Measurements from ENCODE around the gene UBAC1.
"Not testable (repeated sequence)": the region's sequence is repeated elsewhere in the genome, so short reads cannot be mapped to it uniquely, and the experiment has no call there.

Gene UBAC1

GRCh38 chr9:135960411-135961276 is 529 bp downstream of the UBAC1 start:
- no peak for FAIRE-seq
- peak; percentile 25 for DNase-seq (ENCODE audit: low spot score)

DNA sequence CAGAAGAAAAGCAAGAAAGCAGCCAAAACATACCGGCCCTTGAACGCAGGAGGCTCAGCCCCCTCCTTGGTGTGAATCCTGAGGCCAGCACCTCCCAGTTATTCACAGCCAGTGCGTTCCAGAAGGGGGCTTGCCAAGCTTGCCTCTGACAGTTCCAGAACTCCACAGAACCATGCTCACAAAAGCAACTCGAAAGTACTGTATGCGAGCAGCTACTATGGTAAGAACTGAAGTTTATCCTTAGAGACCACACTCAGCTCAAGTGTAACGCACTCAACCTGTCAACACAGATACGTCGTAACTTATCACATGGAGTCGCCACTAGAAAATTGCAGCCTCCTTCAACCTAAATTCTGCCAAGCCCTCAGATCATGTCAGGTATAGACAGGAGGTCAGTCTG is 1.4 kb downstream of the UBAC1 start:
- FAIRE-seq (no peak), DNase-seq (ENCODE audit: low spot score) (no peak)

- no peak for DNase-seq (ENCODE audit: low spot score)
- no peak for FAIRE-seq
Measured at GRCh38 chr9:135958485-135958884, 2.7 kb downstream of the UBAC1 start.

GRCh38 chr9:135957431-135957830 is 3.7 kb downstream of the UBAC1 start:
- FAIRE-seq (no peak), DNase-seq (ENCODE audit: low spot score) (no peak)

- DNase-seq (ENCODE audit: low spot score), result no peak
- no peak for FAIRE-seq
Measured at GRCh38 chr9:135956802-135957174, 4.4 kb downstream of the UBAC1 start.

- DNase-seq (ENCODE audit: low spot score), result no peak
Measured at GRCh38 chr9:135955934-135956801, 5.0 kb downstream of the UBAC1 start.

GRCh38 chr9:135952664-135953206 is 8.4 kb downstream of the UBAC1 start:
- FAIRE-seq, result no peak

More at GRCh38 chr9:135955934-135956801, 5.0 kb downstream of the UBAC1 start:
- FAIRE-seq, result no peak

DNA sequence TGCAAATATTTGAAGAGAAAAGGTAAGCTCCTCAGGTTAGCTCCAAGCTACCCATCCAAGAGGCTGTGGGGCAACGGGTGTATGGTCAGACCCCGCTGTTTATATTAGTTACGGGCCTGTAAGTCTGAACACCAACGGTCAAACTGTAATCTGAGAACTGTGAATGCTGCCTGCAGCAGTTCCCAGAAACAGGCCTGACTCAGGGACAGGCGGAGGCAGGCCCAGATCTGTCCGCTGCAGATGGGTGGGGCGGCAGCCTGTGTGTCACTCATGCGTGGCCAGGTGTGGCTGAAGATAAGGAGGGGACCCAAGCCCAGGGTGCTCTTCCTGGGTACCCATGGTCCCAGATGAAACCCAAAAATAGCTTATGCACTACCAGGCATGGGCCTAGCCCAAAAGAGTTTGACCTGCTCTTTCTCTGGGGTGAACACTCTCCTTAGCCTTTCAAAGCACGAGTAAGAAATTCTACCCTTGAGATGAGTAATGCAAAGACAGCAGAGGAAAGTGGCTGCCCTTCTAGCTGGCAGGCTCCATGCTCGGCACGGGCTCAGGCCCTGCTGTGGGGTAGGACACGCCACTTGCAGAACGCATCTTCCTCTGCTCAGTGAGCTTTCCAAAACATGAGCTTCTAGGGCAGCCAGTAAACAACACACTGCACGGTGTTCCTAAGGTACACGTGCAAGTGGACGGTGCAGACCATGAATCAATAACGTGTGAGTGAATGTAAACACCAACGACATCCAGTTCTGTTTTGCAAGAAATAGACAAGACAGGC is 9.1 kb downstream of the UBAC1 start:
- FAIRE-seq, result no peak

More at GRCh38 chr9:135952664-135953206, 8.4 kb downstream of the UBAC1 start:
- DNase-seq (ENCODE audit: low spot score), result no peak

DNA sequence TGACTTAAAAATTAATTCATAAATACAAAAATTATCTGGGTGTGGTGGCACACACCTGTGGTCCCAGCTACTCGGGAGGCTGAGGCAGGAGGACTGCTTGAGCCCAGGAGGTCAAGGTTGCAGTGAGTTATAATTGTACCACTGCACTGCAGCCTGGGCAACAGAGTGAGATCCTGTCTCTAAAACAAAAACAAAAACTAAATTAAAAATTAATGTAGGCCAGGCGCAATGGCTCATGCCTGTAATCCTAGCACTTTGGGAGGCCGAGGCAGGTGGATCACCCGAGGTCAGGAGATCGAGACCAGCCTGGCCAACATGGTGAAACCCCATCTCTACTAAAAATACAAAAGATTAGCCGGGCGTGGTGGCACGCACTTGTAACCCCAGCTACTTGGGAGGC is 9.9 kb downstream of the UBAC1 start:
- not testable (repeated sequence) for FAIRE-seq; DNase-seq (ENCODE audit: low spot score)

More for the DNA sequence above, 9.1 kb downstream of the UBAC1 start:
- DNase-seq (ENCODE audit: low spot score), result no peak

GRCh38 chr9:135950841-135951240 is 10.3 kb downstream of the UBAC1 start:
- DNase-seq (ENCODE audit: low spot score); FAIRE-seq: not testable (repeated sequence)

DNA sequence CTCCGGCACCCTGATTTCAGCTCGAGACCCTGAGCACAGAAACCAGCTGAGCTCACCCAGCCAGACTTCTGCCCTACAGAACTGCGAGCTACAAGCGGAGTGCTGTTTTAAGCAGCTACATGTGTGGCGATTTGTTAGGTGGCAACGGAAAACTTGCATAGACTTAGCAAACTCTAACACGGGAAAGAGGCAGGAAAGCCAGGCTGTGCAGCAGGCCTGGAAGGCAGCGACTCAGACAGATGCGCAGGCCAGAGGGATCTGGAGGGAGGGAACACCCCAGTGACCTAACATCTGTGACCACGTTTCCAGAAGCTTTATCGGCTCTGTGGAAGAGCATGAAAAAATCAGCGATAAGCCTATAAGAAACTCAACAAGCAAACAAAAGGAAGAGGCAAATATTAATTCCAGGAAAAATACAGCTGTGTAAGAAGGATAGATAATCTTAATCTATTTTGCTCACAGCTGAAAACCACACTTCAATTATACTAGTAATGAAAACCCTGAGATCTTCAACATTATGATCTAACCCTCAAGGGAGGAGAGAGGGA is 11.0 kb downstream of the UBAC1 start:
- FAIRE-seq, result no peak
- no peak for DNase-seq (ENCODE audit: low spot score)

- FAIRE-seq (no peak), DNase-seq (ENCODE audit: low spot score) (no peak)
Measured at GRCh38 chr9:135949501-135950134, 11.6 kb downstream of the UBAC1 start.

GRCh38 chr9:135948968-135949367 is 12.2 kb downstream of the UBAC1 start:
- FAIRE-seq (no peak), DNase-seq (ENCODE audit: low spot score) (no peak)

- DNase-seq (ENCODE audit: low spot score) (no peak), FAIRE-seq (no peak)
Measured at GRCh38 chr9:135948446-135948845, 12.7 kb downstream of the UBAC1 start.

DNA sequence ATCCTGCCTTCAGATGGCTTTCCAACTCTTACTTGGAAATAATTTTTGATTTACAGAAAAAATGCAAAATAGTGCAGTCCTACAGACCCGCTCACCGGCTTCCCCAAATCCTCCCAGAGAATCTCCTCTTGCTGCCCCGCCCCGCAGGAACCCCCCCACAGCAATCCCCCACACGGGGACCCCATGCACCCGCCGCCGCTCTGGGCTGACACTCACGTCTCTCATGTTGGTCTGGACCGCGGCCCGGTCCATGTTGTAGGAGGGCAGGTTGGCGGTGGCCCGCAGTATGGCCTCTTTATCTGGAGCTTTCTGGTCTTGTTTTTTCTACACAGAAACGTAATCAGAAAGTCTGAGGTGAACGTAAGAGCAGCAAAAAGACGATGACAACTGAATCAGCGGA is 13.6 kb downstream of the UBAC1 start:
- FAIRE-seq (no peak), DNase-seq (ENCODE audit: low spot score) (no peak)

DNA sequence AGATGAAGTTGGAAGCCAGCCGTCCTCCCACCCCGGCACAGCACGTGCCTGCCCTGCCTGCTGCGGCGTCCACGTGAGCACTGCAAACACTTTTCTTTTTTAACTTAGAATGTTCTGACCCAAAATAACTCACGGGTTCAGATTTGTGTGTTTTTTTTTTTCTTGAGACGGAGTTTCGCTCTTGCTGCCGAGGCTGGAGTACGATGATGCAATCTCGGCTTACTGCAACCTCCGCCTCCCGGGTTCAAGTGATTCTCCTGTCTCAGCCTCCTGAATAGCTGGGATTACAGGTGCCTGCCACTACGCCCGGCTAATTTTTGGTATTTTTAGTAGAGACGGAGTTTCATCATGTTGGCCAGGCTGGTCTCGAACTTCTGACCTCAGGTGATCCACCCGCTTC is 14.1 kb downstream of the UBAC1 start:
- not testable (repeated sequence) for FAIRE-seq

GRCh38 chr9:135946392-135946994 is 14.7 kb downstream of the UBAC1 start:
- DNase-seq (ENCODE audit: low spot score), result no peak
- FAIRE-seq, result no peak

More for the DNA sequence above, 14.1 kb downstream of the UBAC1 start:
- DNase-seq (ENCODE audit: low spot score), result not testable (repeated sequence)

DNA sequence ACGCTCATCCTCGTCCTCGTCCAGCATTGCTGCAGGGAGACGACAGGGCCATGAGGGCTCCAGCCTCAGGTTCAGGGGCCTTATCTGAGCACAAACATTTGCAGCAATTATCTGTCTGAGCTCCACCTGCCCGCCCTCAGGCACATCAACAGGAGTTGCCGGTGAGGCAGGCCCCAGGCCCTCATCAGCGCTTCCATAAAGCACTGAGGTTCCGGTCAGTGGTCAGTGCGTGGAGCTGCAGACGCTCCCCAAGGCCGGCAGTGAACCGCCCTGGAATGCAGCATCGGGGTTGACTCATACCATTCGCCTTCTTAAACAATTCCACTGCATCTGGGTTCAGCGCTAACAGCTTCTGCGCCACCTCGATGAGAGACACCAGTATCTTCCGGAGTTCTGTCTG is 15.2 kb downstream of the UBAC1 start:
- FAIRE-seq (no peak), DNase-seq (ENCODE audit: low spot score) (no peak)

DNA sequence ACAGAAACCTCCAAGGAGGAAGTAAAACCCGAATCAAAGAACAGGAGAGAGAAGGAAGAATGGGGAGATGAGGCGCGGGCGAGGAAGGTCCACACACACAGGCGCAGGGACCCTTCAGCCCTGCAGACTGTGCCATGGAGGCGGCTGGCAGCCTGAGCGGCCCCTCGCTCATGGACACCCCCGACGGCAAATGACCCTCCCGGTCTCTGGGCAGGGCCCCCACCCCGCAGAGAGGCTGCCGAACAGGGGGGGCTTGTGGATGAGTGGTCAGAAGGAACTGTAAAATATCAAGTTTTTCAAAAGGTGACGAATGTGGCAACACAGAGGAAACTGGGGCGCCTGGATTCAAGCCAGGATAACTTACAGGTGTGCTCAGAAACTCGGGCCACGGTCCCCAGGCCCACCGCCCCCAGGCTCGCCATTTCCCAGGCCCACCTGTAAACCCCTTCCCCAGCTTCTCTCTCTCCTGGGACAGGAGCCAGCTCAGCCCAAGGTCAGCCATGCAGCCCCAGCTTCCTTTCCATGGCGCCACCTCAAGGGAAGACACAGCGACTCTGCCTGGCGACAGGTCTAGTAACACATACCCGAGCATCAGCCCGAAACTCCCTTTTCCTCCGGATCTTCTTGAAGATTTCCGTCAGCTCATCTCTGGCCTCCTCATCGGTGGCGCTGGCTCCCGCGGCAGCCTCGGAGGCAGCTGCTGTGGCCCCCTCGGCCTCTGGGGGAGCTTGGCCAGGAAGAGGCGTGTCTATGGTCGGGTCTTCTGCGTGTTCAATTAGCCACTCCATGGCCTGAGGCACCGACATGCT is 16.5 kb downstream of the UBAC1 start:
- no peak for FAIRE-seq

More for the DNA sequence above, 16.5 kb downstream of the UBAC1 start:
- DNase-seq (ENCODE audit: low spot score), result no peak

All from urothelium cell line (cell line).